ENCODE data around the gene ARL3.
A peak's percentile ranks its signal among the peaks of the same experiment; 100 is the strongest.

ARL3 gene

DNA sequence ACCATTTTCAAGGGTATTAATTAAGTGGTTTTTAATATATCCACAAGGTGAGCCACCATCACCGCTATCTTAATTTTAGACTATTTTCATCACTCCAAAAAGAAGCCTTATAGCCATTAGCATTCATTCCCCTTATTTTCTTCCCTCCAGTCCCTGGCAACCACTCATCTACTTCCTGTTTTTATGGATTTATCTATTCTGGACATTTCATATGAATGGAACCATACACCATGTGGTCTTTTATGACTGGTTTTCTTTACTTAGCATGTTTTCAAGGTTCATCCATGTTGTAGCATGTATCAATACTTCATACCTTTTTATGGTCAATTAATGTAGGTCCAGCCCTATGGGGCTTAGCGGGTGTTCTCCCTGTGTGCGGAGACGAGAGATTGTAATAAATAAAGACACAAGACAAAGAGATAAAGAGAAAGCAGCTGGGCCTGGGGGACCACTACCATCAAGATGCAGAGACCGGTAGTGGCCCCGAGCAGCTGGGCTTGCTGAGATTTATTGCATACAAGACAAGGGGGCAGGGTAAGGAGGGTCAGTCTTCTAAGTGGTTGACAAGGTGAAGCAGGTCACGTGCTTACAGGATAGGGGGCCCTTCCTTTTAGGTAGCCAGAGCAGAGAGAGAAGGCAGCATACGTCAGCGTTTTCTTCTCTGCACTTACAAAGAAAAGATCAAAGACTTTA, 44.2 kb upstream of the ARL3 start:
- TF ChIP-seq, protein P1, sequence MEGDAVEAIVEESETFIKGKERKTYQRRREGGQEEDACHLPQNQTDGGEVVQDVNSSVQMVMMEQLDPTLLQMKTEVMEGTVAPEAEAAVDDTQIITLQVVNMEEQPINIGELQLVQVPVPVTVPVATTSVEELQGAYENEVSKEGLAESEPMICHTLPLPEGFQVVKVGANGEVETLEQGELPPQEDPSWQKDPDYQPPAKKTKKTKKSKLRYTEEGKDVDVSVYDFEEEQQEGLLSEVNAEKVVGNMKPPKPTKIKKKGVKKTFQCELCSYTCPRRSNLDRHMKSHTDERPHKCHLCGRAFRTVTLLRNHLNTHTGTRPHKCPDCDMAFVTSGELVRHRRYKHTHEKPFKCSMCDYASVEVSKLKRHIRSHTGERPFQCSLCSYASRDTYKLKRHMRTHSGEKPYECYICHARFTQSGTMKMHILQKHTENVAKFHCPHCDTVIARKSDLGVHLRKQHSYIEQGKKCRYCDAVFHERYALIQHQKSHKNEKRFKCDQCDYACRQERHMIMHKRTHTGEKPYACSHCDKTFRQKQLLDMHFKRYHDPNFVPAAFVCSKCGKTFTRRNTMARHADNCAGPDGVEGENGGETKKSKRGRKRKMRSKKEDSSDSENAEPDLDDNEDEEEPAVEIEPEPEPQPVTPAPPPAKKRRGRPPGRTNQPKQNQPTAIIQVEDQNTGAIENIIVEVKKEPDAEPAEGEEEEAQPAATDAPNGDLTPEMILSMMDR (conservative IDR thresholded peaks at IDR 0.05; ENCODE audit: low read depth, low read length): no peak
- DNase-seq (ENCODE audit: low read depth): no peak
- H3K4me3 ChIP-seq (ENCODE audit: low read length): no peak overlapping the region

DNA sequence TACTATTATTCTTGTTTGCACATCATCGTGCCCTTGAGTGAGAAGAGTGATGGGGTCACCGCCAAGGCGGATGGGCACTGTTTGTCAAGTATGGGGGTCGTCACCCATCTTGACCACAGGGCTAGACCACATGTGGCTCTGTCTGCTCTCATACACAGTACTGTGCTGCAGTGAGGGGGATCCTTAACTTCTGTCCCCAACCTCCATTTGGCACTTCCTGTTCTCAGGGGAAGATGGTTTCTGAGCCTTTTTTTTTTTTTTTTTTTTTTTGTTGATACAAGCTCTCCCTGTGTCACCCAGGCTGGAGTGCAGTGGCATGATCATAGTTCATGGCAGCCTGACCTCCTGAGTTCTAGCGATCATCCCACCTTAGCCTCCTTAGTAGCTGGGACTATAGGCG, 43.1 kb upstream of the ARL3 start:
- DNase-seq (ENCODE audit: low read depth): no peak
- TF ChIP-seq, protein P1 (conservative IDR thresholded peaks at IDR 0.05; ENCODE audit: low read depth, low read length): no peak
- no peak overlapping the region for H3K4me3 ChIP-seq (ENCODE audit: low read length)

DNA sequence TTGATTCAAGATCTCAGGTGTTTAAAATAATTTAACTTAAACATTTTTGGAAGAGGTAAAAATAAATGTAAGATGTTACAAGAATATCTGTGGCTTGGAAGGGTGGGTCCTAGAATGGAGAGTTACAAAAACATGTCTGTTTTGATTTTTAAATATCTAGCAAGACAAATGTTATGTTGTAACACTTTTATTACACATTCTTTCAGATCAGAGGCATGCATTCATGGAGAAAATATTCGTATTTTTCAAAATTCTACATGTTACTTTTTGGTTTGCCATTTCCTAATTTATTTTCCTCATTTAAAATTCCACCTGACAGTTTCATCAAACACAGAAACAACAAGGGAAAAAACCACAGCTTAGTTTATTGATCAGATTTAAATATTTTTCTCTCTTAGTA, 39.5 kb upstream of the ARL3 start:
- no peak for DNase-seq (ENCODE audit: low read depth)
- H3K4me3 ChIP-seq (ENCODE audit: low read length): no peak overlapping the region
- TF ChIP-seq, protein P1 (conservative IDR thresholded peaks at IDR 0.05; ENCODE audit: low read depth, low read length): no peak

DNA sequence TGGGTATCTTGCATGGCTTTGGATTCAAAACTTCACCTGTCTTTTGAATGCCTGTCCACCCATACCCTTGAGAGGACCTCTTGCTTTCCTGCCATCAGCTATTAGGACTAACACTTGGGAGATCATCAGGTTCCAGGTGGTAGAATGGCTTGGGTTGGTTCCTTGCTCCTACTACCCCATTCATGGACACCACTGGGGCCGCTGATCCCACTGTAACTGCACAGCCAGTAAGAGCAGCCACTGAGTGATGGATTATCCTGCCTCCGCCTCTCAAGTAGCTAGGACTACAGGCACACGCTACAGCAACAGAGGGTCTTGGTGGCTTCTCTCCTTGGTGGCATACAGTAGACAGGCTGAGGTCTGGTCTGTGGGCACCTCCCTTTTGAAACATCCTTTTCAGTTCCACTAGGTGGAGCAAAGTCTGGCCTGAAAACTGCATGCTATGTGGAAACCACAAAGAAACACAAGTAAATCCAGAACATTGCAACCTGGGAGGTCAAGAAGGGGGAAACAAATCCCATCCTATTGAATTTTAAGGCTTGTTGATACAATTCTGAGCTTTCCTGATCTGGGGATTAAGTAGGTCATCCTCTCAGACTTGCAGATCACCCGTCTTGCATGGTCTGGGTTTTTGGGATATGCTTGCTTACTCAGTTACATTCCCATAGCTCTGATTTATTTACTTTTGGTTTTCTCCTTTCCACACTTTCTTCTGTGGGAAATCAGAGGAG, 38.9 kb upstream of the ARL3 start:
- TF ChIP-seq, protein P1 (conservative IDR thresholded peaks at IDR 0.05; ENCODE audit: low read depth, low read length): peak; percentile 76
- no peak overlapping the region for H3K4me3 ChIP-seq (ENCODE audit: low read length)
- no peak for DNase-seq (ENCODE audit: low read depth)

DNA sequence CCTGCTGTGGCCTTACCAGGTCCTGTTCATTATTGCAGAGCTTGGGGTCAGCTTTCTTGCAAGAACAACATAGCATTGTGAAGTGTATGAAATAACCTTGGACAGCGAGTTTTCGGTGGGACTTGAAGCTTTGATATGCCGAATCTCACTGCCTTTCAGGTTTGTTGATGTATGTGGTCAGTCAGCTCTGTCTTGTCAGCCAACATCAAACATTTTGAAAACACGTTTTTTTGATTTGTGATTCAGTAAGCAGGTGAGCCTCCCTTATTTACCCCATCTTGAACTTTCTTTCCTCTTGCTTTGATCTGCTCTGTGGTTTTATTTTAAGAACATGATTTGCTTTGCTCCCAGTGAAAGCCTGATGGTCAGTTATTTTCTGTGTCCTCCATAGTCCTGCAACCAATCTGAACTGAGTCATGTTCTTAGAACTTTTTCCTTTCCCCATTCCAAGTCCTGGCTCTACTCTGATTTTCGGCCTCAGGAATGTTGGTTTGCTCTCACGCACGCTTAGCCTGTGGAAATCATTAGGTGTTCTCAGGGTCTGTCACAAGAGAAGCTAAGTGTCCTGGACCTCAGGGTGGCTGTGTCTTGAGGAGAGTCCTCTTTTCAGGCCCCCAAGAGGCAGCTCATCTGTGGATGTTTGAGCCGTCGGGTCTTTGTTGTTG, 38.2 kb upstream of the ARL3 start:
- TF ChIP-seq, protein P1 (conservative IDR thresholded peaks at IDR 0.05; ENCODE audit: low read depth, low read length): no peak
- DNase-seq (ENCODE audit: low read depth): no peak
- no peak overlapping the region for H3K4me3 ChIP-seq (ENCODE audit: low read length)

DNA sequence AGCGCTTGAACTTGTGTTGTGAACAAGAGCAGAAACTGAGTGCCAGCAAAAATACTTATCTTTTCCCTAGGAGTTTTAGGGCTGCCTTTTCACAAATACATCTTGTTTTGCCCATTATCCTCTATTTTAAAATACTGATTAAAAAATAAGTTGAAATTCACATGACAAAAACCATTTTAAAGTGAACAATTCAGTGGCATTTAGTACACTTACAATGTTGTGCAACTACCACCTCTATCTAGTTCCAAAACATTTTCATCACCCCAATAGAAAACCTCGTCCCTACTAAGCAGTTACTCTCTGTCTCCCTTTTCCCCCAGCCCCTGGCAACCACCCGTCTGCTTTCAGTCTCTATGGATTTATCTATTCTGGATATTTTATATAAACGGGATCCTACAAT, 31.0 kb upstream of the ARL3 start:
- TF ChIP-seq, protein P1 (conservative IDR thresholded peaks at IDR 0.05; ENCODE audit: low read depth, low read length): no peak
- no peak for DNase-seq (ENCODE audit: low read depth)
- H3K4me3 ChIP-seq (ENCODE audit: low read length): peak overlapping the region; percentile 98

All from retinal pigment epithelial cell (primary cell).